Skeletal muscle tissue (tissue), 4 donors: ENCODE data around the gene HSPB9. TPM values are rescaled to one million over a fixed set of nuclear protein-coding genes. Genes with fewer than 3 reads are reported as not detected.

ENCODE experiments used
- H3K27ac ChIP-seq: one replicate; pipeline ENCODE4 v1.7.0; 2013; ENCODE audit warnings: mild to moderate bottlenecking, low read depth, low read length, inconsistent platforms
- H3K27me3 ChIP-seq, 3 donors: one replicate each; pipeline ENCODE4 v1.7.0; 2013; ENCODE audit warnings: low read length in 3 of 3; ENCODE audit not compliant: control insufficient read depth in 3 of 3, insufficient read depth in 3 of 3
- H3K36me3 ChIP-seq, 3 donors: one replicate each; pipeline ENCODE4 v1.7.0; 2013; ENCODE audit warnings: low read length in 3 of 3; ENCODE audit not compliant: control insufficient read depth in 3 of 3, insufficient read depth in 3 of 3
- H3K4me1 ChIP-seq, 3 donors: one replicate each; pipeline ENCODE4 v1.7.0; 2013; ENCODE audit warnings: low read length in 3 of 3, mild to moderate bottlenecking in 3 of 3; ENCODE audit not compliant: control insufficient read depth in 3 of 3, insufficient read depth in 3 of 3
- H3K4me3 ChIP-seq, 3 donors: one replicate each; pipeline ENCODE4 v1.7.0; 2013; ENCODE audit warnings: low read length in 3 of 3
- H3K9ac ChIP-seq, 3 donors: one replicate each; pipeline ENCODE4 v1.7.0; 2013; ENCODE audit warnings: low read length in 3 of 3, mild to moderate bottlenecking in 3 of 3, moderate library complexity in 2 of 3, low read depth in 1 of 3
- H3K9me3 ChIP-seq, 3 donors: one replicate each; pipeline ENCODE4 v1.7.0; 2013; ENCODE audit warnings: low read length in 3 of 3; ENCODE audit not compliant: control insufficient read depth in 3 of 3
- total RNA-seq: library from RNA; depleted of rRNA; stranded (reverse); fragments of >200 nt; gene quantifications from one replicate; pipeline ENCODE4 v1.2.3, GENCODE V29; 2014
- donor health status: Osteomylitis.

HSPB9 gene
- not detected for total RNA-seq

- peak within 1 kb of the TSS; percentile 33 for H3K27ac ChIP-seq
- no peaks in the 10 kb centered on the region for H3K27me3 ChIP-seq
- peaks cover 18 to 25% (median 22%) of the 10 kb centered on the region in 3 donors for H3K4me1 ChIP-seq
- H3K36me3 ChIP-seq, result peaks cover 37 to 45% (median 38%) of the 10 kb centered on the region in 3 donors
- peak within 1 kb of the TSS; percentile 59 to 71 (median 65) for H3K4me3 ChIP-seq
- no peaks in the 10 kb centered on the region for H3K9me3 ChIP-seq
- H3K9ac ChIP-seq, result peak within 1 kb of the TSS; percentile 43 to 68 (median 65)
Measured at GRCh38 chr17:42122371-42123303, at the start of gene HSPB9. TSS of gene HSPB9 (plus strand) at chr17:42122804. CDS start at chr17:42122851, 47 bp downstream.

- peaks cover 19 to 42% (median 38%) of the 10 kb centered on the region in 3 donors for H3K4me1 ChIP-seq
- H3K9ac ChIP-seq, result peak overlapping the region in 1 of 3 donors; percentile 62
- H3K27ac ChIP-seq, result peak overlapping the region; percentile 95
- peak overlapping the region in 1 of 3 donors; percentile 58 for H3K4me3 ChIP-seq
- no peaks in the 10 kb centered on the region for H3K36me3 ChIP-seq
- H3K27me3 ChIP-seq, result peaks cover 0 to 6% (median 6%) of the 10 kb centered on the region in 3 donors
- no peaks in the 10 kb centered on the region for H3K9me3 ChIP-seq
Measured at GRCh38 chr17:42075789-42076188, 46.8 kb upstream of the HSPB9 start.

- peaks cover 0 to 6% (median 0%) of the 10 kb centered on the region in 3 donors for H3K27me3 ChIP-seq
- peak overlapping the region in 1 of 3 donors; percentile 71 for H3K4me3 ChIP-seq
- H3K27ac ChIP-seq, result peak overlapping the region; percentile 95
- H3K36me3 ChIP-seq, result no peaks in the 10 kb centered on the region
- peaks cover 19 to 31% (median 31%) of the 10 kb centered on the region in 3 donors for H3K4me1 ChIP-seq
- peak overlapping the region; percentile 46 to 84 (median 54) for H3K9ac ChIP-seq
- H3K9me3 ChIP-seq, result no peaks in the 10 kb centered on the region
Measured at GRCh38 chr17:42076797-42077559, 45.6 kb upstream of the HSPB9 start.

- H3K27me3 ChIP-seq, result peaks cover 0 to 3% (median 0%) of the 10 kb centered on the region in 3 donors
- H3K4me1 ChIP-seq, result peaks cover 19 to 30% (median 28%) of the 10 kb centered on the region in 3 donors
- H3K4me3 ChIP-seq, result peak overlapping the region in 1 of 3 donors; percentile 7
- H3K9ac ChIP-seq, result peak overlapping the region; percentile 24 to 78 (median 54)
- H3K27ac ChIP-seq, result peak overlapping the region; percentile 95
- H3K36me3 ChIP-seq, result no peaks in the 10 kb centered on the region
- H3K9me3 ChIP-seq, result no peaks in the 10 kb centered on the region
Measured at GRCh38 chr17:42077755-42078154, 44.8 kb upstream of the HSPB9 start.

- Histone ChIP-seq H3K4me3 (no peak overlapping the region), H3K36me3 (no peaks in the 10 kb centered on the region), H3K4me1 (peaks cover 19 to 27% (median 24%) of the 10 kb centered on the region in 3 donors), H3K9ac (peak overlapping the region in 1 of 3 donors; percentile 68), H3K27me3 (peaks cover 0 to 2% (median 0%) of the 10 kb centered on the region in 3 donors), H3K27ac (peak overlapping the region; percentile 95), H3K9me3 (no peaks in the 10 kb centered on the region)
Measured at GRCh38 chr17:42078396-42079043, 44.1 kb upstream of the HSPB9 start.

GRCh38 chr17:42079541-42079940, 43.1 kb upstream of the HSPB9 start:
- no peaks in the 10 kb centered on the region for H3K27me3 ChIP-seq
- H3K9ac ChIP-seq, result no peak overlapping the region
- H3K36me3 ChIP-seq, result no peaks in the 10 kb centered on the region
- peaks cover 19 to 24% (median 23%) of the 10 kb centered on the region in 3 donors for H3K4me1 ChIP-seq
- no peaks in the 10 kb centered on the region for H3K9me3 ChIP-seq
- no peak overlapping the region for H3K4me3 ChIP-seq
- H3K27ac ChIP-seq, result no peak overlapping the region

GRCh38 chr17:42081516-42082129, 41.0 kb upstream of the HSPB9 start:
- H3K4me1 ChIP-seq, result peaks cover 17 to 22% (median 21%) of the 10 kb centered on the region in 3 donors
- H3K27ac ChIP-seq, result no peak overlapping the region
- H3K9ac ChIP-seq, result no peak overlapping the region
- no peak overlapping the region for H3K4me3 ChIP-seq
- H3K27me3 ChIP-seq, result no peaks in the 10 kb centered on the region
- H3K9me3 ChIP-seq, result no peaks in the 10 kb centered on the region
- H3K36me3 ChIP-seq, result no peaks in the 10 kb centered on the region

- Histone ChIP-seq H3K9ac (no peak overlapping the region), H3K27me3 (peaks cover 0 to 3% (median 0%) of the 10 kb centered on the region in 3 donors), H3K4me3 (no peak overlapping the region), H3K36me3 (no peaks in the 10 kb centered on the region), H3K27ac (no peak overlapping the region), H3K4me1 (peaks cover 7 to 10% (median 8%) of the 10 kb centered on the region in 3 donors), H3K9me3 (no peaks in the 10 kb centered on the region)
Measured at GRCh38 chr17:42087042-42087701, 35.4 kb upstream of the HSPB9 start.
